GM20000 (cell line): ENCODE results near the gene PTH2.

Experiments used
- DNase-seq: peaks from one replicate; pipeline ENCODE4 v3.0.0; 2012; ENCODE audit warnings: low spot score
- TF ChIP-seq, protein P1 (sequence below): IDR thresholded peaks from 2 replicates; pipeline ENCODE4 v1.5.1; 2012; ENCODE audit warnings: mild to moderate bottlenecking, control low read depth; ENCODE audit errors: extremely low read depth, missing control alignments

The PTH2 gene

DNA sequence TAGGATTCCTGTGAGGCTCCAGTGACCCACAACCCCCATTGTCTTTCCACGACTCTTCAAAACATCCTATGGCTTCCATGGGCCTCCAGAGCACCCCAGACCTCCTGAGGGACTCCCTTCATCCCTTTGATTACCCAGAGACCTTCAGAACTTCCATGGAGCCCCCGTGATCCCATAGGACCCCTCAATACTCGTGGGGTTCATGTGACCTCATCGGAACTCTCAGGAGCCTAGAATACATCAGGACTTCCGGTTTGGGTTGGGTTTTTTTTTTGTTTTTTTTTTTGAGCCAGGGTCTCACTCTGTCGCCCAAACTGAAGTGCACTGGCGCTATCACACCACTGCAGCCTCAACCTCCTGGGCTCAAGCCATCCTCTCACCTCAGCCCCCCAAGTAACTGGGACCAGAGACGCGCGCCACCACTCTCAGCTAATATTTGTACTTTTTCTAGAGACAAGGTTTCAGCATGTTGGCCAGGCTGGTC, 30.6 kb upstream of the PTH2 start:
- TF ChIP-seq, protein P1, sequence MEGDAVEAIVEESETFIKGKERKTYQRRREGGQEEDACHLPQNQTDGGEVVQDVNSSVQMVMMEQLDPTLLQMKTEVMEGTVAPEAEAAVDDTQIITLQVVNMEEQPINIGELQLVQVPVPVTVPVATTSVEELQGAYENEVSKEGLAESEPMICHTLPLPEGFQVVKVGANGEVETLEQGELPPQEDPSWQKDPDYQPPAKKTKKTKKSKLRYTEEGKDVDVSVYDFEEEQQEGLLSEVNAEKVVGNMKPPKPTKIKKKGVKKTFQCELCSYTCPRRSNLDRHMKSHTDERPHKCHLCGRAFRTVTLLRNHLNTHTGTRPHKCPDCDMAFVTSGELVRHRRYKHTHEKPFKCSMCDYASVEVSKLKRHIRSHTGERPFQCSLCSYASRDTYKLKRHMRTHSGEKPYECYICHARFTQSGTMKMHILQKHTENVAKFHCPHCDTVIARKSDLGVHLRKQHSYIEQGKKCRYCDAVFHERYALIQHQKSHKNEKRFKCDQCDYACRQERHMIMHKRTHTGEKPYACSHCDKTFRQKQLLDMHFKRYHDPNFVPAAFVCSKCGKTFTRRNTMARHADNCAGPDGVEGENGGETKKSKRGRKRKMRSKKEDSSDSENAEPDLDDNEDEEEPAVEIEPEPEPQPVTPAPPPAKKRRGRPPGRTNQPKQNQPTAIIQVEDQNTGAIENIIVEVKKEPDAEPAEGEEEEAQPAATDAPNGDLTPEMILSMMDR: no peak
- DNase-seq: peak; percentile 49

GRCh38 chr19:49453013-49453756, 29.9 kb upstream of the PTH2 start, which contains the start of gene ALDH16A1:
TSS of gene ALDH16A1 (plus strand) at chr19:49453225. CDS start at chr19:49453332, 107 bp downstream.
- peak; percentile 95 for DNase-seq
- TF ChIP-seq, protein P1: no peak

GRCh38 chr19:49451430-49452181, 28.4 kb upstream of the PTH2 start, which contains the start of gene PIH1D1:
TSS of gene PIH1D1 (minus strand) at chr19:49451814. CDS start at chr19:49451574, 240 bp downstream.
- TF ChIP-seq, protein P1: no peak
- DNase-seq: peak; percentile 90

DNA sequence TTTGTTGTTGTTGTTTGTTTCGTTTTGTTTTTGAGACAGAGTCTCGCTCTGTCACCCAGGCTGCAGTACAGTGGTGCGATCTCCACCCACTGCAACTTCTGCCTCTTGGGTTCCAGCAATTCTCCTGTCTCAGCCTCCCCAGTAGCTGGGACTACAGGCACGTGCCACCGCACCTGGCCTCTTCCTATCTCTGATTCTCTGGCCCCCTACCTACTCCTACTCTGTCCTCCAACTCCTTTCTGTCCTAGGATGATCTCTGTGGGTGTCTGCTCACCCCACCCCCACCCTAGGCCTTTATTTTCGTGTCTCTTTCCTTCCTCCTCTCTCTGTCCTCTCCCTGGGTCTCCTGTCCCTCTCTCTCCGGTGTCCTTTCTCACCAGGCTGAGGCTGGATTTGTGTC, 27.2 kb upstream of the PTH2 start:
- DNase-seq: no peak
- TF ChIP-seq, protein P1: no peak

DNA sequence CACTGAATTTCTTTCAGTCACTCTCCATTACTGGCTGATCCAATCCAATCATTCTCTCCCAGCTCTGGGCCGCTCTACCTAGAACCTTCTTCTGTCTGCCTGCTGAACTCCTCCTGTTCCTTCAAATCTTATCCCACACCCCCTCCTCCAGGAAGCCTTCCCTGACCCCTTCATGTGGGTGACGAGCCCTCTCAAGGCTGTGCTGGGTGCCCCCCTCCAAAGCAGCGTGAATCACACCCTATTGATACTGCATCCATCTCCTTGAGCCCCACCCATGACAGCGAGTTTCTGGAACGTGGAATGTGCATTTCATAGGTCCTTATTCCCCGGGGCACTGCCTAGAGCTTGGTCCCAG, 25.2 kb upstream of the PTH2 start:
- DNase-seq: no peak
- TF ChIP-seq, protein P1: no peak

DNA sequence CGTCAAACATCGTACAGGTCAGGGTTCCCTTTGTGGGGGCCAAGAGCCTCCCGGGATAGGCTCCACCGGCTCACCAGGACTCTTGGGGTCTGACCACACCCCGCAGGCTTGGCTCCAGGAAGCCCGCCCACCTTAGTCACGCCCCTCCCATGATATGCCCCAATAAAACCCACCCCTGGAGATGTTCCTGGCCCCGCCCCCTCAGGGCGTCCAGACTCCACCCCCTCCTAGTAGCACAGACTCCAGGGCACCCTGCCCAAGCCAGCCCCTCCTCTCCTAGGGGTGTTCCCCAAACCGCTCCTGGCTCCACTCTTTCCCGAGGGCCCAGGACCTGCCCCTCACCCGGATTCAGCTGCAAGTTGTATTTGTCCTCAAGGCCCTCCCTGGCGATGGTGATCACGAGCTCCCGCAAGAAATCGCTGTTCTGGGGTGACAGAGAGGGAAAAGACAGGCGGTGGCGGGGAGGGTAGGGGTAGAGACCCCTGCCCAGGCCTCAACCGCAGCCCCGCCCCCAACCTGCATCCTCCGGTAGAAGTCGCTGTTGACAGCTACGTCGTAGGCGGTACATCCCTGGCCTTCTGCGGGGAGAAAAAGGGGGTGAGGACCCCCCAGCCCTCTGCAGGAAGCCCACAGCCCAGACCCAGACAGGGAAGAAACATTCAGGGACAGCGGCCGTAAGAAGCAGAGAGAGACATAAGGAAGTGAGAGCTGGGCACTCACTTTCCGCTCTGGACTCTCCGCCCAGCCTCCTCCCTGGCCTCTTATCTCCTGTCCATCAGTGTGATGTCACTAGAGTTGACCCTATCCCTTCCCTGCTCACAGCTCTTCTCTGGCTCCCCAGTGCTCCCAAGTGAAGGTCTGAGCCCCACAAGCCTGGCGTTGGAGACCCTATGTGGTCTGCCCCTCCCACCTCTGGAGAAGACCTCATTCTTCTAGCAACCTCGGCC, 24.5 kb upstream of the PTH2 start:
- TF ChIP-seq, protein P1: no peak
- DNase-seq: no peak
